HK-2 (cell line): Measurements from ENCODE around the gene SLX4.

Experiments used
- DNase-seq: peaks from one replicate; pipeline ENCODE4 v3.0.0-alpha.2; 2018; ENCODE audit not compliant: unreplicated experiment

The SLX4 gene

DNA sequence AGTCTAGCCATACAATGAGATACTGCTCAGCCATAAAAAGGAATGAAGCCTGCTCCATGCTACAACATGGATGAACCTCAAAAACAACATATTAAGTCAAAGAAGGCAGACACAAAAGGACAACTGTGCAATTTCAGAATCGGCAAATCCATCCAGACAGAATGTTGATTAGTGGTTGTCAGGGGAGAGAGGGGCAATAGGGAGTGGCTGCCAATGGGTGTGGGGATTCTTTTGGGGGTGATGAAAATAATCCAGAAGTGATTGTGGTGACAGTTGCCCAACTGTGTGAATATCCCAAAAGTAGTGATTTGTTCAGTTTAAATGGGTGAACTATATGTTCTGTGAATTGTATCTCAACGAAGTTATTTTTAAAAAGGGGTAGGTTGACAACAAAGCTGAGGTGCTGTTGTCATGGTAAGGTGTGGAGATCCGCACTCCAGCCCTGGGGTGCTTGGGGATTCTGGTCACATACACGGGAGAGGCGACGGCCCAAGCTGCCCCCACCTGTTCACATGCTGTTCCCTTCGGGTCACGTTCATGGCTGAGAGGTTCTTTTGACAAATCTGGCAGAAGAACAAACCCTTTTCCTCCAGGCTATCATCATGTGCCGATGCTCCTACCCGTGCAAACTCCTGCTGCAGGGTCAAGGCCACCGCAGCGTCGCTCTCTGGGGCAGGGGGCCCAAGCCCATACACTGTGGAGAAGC lies 9.6 kb downstream of the SLX4 start:
- DNase-seq, result no peak

DNA sequence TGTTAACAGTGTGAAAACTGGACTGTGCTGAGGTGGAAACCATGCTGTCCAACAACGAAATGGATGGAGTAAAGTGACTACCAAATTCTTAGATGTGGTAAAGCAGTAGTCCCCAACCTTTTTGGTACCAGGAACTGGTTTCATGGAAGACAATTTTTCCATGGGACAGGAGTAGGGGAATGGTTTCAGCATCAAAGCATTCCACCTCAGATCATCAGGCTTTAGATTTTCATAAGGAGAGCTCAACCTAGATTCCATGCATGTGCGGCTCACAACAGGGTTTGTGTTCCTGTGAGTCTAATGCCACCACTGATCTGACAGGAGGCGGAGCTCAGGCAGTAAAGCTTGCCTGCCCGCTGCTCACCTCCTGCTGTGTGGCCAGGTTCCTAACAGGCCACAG lies 11.5 kb downstream of the SLX4 start:
- DNase-seq, result no peak

DNA sequence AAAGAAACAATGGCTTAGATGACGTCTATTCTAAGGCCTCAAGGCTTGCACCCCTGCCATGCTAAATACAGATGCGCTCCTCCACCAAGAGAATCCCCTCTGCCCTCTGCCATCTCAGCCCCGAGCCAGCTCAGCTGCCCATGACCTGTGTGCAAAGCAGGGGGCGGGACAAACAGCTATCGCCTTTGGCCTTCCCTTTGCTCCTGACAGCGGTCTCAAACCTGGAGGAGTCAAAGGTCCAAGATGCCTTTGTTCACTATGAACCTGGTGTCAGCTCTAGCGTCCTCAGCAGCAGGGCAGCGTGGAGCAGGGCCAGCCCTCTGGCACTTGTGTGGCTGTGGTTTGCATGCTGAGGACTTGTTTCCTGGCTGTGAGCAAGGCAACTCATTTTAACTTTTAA lies 12.3 kb downstream of the SLX4 start:
- no peak for DNase-seq

DNA sequence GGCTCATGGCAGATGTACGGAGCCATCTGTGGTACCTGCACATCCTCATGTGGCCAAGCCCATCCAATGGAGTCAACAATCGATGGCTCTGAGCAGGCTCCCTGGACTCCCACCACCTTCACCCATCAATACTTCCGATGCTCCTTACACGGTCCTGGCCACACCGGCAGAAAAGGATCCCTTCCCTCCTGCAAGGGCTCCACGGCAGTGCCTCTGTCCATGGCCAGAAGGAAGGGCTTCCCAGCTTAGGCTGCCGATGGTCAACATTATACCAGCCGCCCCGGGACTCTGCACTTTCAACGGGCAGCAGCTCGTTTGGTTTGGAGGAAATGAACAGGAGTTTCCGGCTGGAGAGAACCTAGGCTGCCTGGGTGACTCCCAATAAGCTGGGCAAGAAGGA lies 13.2 kb downstream of the SLX4 start:
- DNase-seq, result no peak

DNA sequence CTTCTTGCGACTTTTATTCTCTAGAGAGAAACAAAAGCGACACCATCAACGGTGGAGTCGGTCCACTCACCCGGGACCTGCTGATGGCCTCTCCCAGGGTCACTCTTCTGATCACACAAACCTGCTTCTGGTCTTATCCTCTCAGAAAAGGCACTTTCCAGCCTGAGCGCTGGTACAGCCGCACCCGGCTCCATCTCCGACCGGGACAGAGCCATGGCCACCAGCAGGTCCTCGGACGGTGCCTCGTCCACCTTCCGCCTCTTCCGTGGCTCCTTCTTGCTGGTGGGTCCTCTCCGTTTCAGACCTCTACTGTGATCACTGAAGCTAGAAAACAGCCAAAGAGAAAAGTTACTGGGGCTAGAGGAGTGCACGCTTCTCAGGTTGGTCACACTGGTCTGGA lies 13.7 kb downstream of the SLX4 start:
- no peak for DNase-seq

DNA sequence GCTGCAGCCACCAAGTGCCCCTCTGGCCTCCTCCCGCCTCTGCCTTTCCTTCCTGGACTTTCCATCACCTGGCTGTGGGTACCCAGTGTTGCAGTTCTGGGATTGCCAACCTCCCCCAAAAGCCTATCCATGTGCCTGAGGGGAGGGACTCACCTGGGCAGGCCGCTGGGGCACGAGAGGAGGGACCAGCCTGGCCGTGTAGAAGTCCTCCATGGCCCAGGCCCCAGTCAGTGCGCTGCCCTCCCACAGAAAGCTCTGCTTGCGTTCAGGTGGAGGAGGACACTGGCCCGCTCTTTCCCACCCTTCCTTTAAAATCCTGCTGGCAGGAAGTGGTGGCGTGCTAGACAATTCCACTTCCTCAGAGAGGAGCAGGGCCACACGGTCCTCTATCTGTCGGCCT lies 14.2 kb downstream of the SLX4 start:
- DNase-seq, result no peak

DNA sequence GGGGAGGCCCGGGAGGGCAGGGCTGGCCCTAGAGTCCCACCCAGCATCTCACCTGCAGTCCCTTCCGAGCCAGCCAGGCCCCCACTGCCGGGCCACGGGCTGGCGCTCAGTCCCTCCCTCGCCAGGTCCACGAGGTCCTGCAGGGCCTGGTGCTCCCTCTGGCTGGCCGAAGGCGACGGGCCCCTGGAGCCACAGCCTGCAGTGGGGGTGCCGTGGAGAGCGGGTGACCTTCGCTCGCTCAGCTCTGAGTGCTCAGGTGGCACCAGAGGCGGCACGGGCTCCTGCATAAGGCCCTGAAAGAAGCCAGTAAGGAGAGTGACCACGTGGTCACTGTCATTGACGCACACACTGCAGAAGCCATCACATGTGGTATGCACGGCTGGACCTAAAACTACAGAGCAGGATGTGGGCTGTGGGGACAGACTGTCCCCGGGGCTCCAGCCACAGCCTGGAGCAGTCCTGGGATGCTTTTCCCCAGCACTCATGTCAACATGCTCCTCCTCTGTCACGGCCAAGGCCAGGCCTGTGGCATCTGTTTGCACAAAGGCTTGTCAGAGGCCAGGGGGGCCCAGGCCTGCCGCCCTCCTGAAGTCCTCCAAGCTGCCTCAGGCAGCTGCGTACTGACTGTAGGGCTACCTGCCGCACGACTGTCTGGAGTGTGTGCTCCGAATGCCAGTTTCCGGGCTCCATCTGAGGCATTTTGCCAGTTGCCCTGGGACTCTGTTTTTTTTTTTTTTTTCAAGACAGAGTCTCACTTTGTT lies 15.1 kb downstream of the SLX4 start:
- no peak for DNase-seq

DNA sequence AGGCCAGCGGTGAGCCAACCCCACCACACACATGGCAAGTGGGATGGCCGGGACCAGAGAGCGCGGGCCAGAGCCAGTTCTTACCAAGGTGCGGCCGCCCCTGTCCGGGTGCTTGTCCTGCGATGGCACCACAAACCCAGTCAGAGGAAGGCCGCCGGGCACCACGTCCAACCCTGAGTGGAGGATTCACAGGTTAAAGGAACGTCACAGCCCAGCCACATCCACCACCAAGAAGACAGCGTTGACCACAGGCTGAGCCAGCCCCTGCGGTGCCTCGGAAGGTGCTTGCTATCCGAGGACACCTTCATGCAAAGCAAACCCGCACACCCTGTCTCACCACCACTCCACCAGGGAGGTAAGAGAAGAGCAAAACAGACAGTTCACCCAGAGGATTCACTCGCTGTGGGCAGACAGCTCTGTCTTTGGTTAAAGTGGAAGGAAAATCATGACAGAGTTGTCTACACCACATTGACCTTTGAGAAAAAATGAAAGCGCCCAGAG lies 15.8 kb downstream of the SLX4 start:
- DNase-seq, result no peak

DNA sequence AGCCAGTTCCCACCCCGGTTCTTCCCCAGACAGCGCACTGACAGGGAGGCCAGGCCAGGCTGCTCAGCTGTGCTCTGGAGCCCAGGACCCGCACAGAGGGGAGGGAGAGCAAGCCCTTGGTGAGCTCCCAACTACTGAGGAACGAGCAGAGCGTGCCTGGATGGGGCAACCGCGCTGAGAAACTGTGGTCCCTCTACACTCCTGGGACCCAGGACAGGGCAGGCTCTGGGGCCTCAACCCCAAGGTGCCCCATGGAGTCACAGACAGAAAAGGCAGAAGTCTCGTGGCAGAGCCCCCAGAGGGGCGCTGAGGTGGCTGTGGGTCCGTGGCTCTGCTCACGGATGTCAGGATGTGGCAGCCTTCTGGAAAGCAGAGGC lies 16.3 kb downstream of the SLX4 start:
- DNase-seq, result no peak

DNA sequence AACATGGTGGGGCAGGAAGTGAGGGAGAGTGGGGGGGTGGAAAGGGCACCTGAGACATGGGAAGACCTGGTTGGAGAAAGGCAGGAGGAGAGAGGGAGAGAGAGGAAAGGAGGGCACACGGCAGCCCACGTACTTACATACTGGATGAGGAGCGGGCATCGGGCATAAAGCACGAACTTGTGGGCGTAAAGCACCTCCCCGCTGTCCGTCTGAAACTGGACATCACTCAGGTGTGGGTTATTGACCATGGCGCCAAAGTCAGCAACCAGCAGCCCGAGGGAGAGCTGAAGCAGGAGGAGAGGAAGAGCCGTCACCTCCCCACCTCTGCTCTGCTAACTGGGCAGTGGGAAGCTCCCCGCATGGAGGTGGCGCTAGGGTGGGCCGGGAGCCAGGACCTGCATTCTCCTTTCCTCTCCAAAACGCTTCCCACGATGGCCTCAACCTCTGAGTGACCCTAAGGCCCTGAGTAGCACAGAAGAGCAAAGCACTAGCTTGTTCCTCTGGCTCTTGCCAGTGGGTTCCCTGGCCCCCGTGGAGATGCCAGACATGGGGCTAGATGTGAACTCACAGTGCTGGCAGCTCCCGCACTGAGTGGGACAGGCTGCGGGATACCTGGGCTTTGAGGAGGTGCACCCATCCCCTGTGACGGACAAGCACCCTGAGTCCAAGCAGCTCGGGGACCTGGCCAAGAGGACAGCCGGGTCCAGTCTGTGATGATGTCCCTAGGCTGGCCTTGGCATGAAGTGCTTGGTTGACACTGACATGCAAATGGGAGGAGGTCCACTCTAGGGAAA lies 16.9 kb downstream of the SLX4 start:
- DNase-seq, result no peak

DNA sequence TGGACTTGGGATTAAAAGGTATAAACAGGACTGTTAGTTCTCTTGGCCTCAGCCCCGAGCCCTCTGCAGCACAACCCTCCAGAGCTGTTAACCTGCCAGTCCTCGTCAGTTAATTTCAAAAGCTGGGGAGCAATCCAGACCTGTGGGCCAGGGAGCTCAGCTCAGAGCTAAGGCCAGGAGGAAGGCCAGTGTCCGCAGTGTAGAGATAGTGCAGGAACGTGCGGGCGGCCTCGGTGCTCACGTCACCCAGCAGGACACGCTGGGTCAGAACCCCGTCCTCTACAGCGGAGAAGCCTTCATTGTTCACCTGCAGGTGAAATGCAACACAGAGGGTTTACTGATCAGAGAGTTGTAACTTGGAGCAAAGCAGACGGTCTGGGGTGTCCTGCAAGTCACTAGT lies 18.8 kb downstream of the SLX4 start:
- DNase-seq, result no peak

DNA sequence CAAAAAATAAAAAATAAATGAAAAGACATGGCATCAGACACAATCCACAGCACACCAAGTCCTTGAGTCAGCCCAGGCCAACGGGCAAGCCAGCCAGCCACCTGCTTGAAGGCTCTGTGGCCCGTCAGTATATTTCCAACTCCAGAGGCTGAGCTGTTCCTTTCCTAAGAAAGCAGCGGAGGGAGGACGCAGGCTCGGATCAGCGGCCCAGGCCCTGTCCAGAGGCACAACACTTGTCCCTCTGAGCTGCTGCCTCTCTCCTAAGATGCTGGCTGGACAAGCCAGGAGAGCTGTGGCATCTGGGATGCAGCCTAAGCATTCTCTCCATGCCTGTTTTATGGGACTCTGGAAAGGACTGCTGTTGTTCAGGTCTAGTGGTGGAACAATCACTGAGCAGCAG lies 19.4 kb downstream of the SLX4 start:
- DNase-seq, result no peak

DNA sequence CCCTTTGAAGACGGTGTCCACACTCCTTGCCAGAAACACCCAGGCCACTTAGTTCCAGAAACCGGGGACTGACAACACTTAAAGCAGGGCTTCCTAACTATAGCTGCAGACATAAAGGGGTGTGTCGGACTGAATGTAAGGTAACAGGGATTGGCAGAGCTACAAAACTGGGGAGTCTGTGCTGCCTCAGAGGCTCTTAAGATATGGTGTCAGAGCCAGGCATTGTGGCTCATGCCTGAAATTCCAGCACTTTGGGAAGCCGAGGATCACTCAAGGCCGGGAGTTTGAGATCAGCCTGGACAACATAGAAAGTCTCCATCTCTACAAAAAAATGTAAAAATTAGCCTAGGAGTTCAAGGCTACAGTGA lies 20.0 kb downstream of the SLX4 start:
- DNase-seq, result no peak

DNA sequence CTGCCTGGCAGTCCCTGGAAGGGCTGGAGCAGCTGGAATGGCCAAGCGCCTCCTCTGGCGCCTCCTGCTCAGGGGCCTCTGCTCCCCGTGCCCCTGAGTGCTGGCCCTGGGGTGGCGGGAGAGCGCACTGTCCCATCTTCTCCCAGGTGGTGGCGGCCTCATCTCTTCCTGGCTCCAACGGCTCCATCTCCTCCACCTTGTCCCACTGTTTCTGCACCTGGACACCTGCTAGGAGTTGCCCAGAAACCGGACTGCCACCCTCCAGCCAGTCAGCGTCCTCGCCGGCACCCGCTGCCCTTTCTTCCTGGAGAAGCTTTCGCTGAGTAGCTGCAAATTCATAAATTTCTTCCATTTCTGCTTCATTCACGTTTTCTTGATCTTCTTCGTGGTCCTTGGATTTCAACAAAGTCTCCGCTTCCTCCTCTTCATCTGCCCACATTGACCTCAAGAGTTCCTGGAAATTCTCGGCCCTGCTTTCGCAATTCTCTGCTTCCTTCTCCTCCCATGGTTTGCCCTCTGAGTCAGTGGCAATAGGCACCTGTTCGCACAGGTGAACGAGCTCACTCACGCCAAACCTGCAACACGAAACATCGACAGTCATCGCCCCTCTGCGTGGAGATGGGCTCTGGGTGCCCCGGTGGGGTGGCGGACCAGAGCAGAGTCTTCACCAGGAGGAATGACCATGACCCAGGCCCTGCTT lies 20.5 kb downstream of the SLX4 start:
- DNase-seq, result no peak

DNA sequence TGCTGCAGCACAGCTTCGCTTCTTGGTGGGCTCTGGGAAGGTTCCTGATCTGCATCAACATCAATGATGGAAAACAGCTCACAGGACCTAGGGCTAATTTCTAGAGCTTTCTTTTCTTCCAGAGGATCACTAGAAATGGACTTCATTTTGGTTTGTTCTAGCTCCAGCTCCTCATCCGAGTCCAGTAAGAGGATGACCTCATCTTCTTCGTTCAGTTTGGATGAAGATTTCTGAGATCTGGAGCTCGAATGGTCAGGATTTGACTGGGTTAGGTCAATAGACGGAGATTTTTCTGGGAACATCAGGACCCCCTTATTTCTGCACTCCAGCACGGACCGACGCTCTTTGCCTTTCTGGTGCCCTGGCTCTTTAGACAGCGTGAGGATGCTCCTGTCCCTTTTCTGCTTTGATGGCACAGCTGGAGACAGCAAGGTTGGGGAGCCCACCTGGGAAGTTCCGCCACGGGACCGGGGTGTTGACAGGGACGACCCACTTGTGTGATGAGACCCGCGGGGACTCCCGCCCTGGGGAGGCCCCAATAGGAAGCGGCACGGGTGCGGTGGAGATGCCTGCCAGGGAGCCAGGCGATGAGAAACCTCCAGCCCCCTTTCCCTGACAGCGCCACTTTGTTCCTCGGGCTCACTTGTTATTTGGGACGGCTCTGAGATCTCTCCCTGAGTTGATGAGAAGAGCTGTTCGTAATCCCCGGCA lies 21.3 kb downstream of the SLX4 start:
- DNase-seq, result no peak

DNA sequence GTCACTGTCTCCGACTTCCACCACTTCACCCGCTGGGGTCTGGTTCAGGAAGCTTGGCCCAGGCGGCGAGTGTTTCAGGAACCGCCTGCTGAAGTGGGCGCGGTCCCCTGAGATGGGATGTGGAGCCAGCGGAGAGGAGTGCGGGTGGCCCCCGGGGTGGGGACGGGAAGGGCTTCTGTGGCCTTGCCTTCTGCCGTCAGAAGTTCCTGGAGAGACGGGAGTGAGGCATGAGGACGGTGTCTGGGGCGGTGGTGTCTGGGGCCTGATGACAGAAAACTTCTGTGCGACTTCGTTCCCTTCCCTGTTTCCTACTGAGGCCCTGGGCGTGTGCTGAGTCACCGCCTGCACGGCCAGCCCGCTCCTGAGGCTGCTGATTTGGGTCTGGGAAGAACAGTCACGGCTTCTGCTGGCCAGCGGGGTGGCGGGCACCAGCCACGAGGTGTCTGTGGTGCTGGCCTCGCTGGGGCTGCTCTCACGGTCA lies 21.9 kb downstream of the SLX4 start:
- no peak for DNase-seq

DNA sequence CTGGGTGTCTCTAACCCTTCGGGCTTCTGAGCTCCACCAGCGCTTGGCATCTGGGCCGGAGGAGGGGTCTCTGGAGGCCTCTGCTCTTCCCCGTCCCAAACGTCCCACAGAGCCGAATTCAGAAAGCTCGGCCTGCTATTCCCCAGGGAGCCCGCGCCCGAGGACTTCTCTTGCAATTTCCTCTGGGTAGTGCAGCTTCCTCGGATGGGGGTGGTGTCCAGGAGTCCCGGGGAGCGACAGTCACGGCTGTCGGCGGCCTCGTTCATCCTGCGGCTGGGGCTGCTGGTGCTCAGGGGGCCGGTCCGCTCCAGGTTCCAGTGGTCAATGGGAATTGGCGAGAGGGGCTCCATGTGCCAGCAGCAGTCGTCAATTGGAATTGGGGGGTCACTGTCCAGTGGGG lies 22.4 kb downstream of the SLX4 start:
- no peak for DNase-seq

DNA sequence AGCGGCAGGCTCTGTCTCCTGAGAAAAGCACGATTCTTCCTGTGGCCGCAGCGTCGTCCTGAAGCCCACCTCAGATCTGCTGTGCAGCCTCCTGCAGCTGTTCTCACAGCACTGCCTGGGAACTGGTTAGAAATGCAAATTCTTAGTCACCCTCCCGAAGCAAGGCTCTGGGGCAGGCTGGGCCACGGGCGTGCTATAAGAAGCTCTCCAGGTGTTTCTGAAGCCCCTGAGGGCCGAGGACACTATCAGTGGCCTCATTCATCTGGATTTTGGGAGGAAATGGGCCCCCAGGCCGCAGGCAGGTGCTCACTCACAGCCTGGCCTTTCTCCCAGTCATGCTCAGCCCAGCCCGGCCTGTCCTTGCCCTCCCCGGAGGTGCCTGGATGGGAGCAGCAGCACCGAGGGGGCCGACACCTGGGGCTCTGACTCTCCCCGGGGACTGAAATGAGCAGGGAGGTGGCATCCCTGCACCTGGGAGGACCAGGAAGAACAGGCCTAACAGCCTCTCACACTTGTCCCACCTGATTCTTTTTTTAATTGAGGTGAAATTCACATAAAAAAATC lies 23.8 kb downstream of the SLX4 start:
- DNase-seq, result no peak

DNA sequence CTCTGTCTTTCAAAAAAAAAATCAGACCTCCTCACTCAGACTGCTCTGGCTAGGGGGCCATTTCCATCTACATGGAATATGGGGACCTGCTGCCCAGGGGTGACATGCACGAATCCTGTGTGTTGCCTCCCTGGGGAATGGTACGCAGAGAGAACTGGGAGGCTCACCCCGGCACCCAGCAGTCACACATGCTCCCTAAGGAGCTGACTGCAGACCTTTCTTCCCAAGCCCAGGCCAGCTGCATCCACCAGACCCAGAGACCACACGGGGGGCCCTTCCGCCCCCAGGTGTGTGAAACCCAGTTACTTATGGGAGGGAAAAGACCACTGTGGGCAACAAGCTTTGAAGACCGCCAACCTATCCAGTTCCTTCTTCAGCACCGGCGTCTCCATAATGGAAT lies 27.0 kb downstream of the SLX4 start:
- DNase-seq, result no peak

DNA sequence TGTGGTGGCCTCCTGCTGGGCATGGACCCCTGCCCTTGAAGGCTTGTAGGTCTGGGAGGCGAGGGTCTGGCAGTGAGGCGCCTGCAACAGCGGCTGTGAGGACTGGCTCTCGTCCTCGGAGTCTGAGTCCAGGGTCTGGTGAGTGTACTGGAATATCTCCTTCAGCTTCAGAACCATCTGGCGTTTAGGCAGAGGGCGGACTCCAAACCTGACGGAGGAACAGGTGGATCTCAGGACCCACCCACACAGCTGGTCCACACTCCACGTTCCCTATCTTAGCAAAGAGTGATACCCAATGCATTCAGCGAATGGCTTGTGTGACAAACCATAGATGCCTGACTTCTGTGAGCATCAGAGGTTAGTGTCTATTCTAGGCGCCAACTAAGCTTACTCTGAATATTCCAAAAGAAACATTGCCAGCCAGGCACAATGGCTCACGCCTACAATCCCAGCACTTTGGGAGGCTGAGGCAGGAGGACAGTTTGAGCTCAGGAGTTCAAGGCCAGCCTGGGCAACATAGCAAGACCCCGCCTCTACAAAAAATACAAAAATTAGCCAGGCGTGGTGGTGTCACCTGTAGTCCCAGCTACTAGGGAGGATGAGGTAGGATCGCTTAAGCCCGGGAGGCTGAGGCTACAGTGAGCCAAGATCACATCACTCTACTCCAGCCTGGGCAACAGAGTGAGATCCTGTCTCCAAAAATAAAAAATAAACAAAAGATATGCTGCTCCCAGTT lies 27.9 kb downstream of the SLX4 start:
- DNase-seq, result no peak
